Mesothelial cell of epicardium (in vitro differentiated cells): ENCODE results near the gene TCIRG1. TPM values are rescaled to one million over a fixed set of nuclear protein-coding genes. Genes with fewer than 3 reads are reported as not detected.
"Not testable (repeated sequence)": the region's sequence is repeated elsewhere in the genome, so short reads cannot be mapped to it uniquely, and the experiment has no call there.

Source experiments
- DNase-seq, 2 experiments: peaks; one replicate each; pipeline ENCODE4 v3.0.0; 2021; ENCODE audit warnings: low spot score in 2 of 2; ENCODE audit not compliant: unreplicated experiment in 2 of 2
- H3K27ac Mint-ChIP-seq: 2 replicates; pipeline ENCODE4 v1.8.0; 2021; ENCODE audit warnings: mixed read lengths
- H3K27me3 Mint-ChIP-seq: 2 replicates; pipeline ENCODE4 v1.8.0; 2021; ENCODE audit warnings: low read depth, mixed read lengths
- H3K36me3 Mint-ChIP-seq: 2 replicates; pipeline ENCODE4 v1.8.0; 2021; ENCODE audit warnings: mixed read lengths
- H3K4me1 Mint-ChIP-seq: 2 replicates; pipeline ENCODE4 v1.8.0; 2021; ENCODE audit warnings: mixed read lengths
- H3K4me3 Mint-ChIP-seq: 2 replicates; pipeline ENCODE4 v1.8.0; 2021; ENCODE audit warnings: mild to moderate bottlenecking, moderate library complexity, mixed read lengths
- H3K9me3 Mint-ChIP-seq: 2 replicates; pipeline ENCODE4 v1.8.0; 2021; ENCODE audit warnings: mixed read lengths
- CTCF ChIP-seq: fragments of 200-600 bp; sonication (generic); IDR thresholded peaks from one replicate; pipeline ENCODE4 v1.5.0; 2021; ENCODE audit warnings: antibody characterized with exemption; ENCODE audit not compliant: unreplicated experiment
- total RNA-seq: library from RNA; stranded (reverse); gene quantifications from 3 replicates; pipeline ENCODE4 v1.2.1, GENCODE V29; 2021

The TCIRG1 gene
- total RNA-seq, 1 donor from 2014 or later, result 60.0 TPM

GRCh38 chr11:68089679-68090078 lies 50.9 kb downstream of the TCIRG1 start:
- H3K4me1 Mint-ChIP-seq, result peaks cover 12% of the 10 kb centered on the region
- no peaks in the 10 kb centered on the region for H3K27me3 Mint-ChIP-seq
- TF ChIP-seq CTCF, result no peak
- no peak overlapping the region for H3K4me3 Mint-ChIP-seq
- H3K27ac Mint-ChIP-seq, result no peak overlapping the region
- no peak for DNase-seq
- H3K36me3 Mint-ChIP-seq, result peaks cover 6% of the 10 kb centered on the region
- no peaks in the 10 kb centered on the region for H3K9me3 Mint-ChIP-seq

- peaks cover 6% of the 10 kb centered on the region for H3K36me3 Mint-ChIP-seq
- H3K27ac Mint-ChIP-seq, result no peak overlapping the region
- DNase-seq, result no peak
- H3K27me3 Mint-ChIP-seq, result no peaks in the 10 kb centered on the region
- H3K4me1 Mint-ChIP-seq, result peaks cover 12% of the 10 kb centered on the region
- H3K4me3 Mint-ChIP-seq, result no peak overlapping the region
- no peak for TF ChIP-seq CTCF
- H3K9me3 Mint-ChIP-seq, result no peaks in the 10 kb centered on the region
Observed at GRCh38 chr11:68090287-68090686, 51.5 kb downstream of the TCIRG1 start.

- peaks cover 6% of the 10 kb centered on the region for H3K36me3 Mint-ChIP-seq
- no peak for DNase-seq
- TF ChIP-seq CTCF, result no peak
- H3K9me3 Mint-ChIP-seq, result no peaks in the 10 kb centered on the region
- no peak overlapping the region for H3K4me3 Mint-ChIP-seq
- H3K4me1 Mint-ChIP-seq, result peaks cover 12% of the 10 kb centered on the region
- H3K27me3 Mint-ChIP-seq, result no peaks in the 10 kb centered on the region
- peak overlapping the region; percentile 15 for H3K27ac Mint-ChIP-seq
Observed at GRCh38 chr11:68090706-68091105, 51.9 kb downstream of the TCIRG1 start.

- TF ChIP-seq CTCF, result no peak
- no peaks in the 10 kb centered on the region for H3K9me3 Mint-ChIP-seq
- H3K27me3 Mint-ChIP-seq, result no peaks in the 10 kb centered on the region
- DNase-seq, result no peak
- peaks cover 5% of the 10 kb centered on the region for H3K36me3 Mint-ChIP-seq
- no peak overlapping the region for H3K4me3 Mint-ChIP-seq
- no peak overlapping the region for H3K27ac Mint-ChIP-seq
- peaks cover 12% of the 10 kb centered on the region for H3K4me1 Mint-ChIP-seq
Observed at GRCh38 chr11:68092411-68092810, 53.6 kb downstream of the TCIRG1 start.

GRCh38 chr11:68092946-68093345 lies 54.1 kb downstream of the TCIRG1 start:
- not testable (repeated sequence) for H3K36me3 Mint-ChIP-seq, H3K4me3 Mint-ChIP-seq, H3K27me3 Mint-ChIP-seq, DNase-seq, H3K9me3 Mint-ChIP-seq, H3K27ac Mint-ChIP-seq
- peaks cover 14% of the 10 kb centered on the region for H3K4me1 Mint-ChIP-seq

- Mint-ChIP-seq H3K9me3 (no peaks in the 10 kb centered on the region), H3K4me3 (no peak overlapping the region), H3K4me1 (peaks cover 16% of the 10 kb centered on the region), H3K36me3 (peaks cover 5% of the 10 kb centered on the region), H3K27me3 (no peaks in the 10 kb centered on the region), H3K27ac (no peak overlapping the region)
- DNase-seq, result no peak
- TF ChIP-seq CTCF, result no peak
Observed at GRCh38 chr11:68093565-68093964, 54.7 kb downstream of the TCIRG1 start.
